OCI-M1 (cell line): ENCODE data around the gene SMIM3.
"Not testable (repeated sequence)": the region's sequence is repeated elsewhere in the genome, so short reads cannot be mapped to it uniquely, and the experiment has no call there.

ENCODE experiments used
- DNase-seq: peaks from one replicate; lab custom pipeline; 2025; lab: John Stamatoyannopoulos, UW

Gene SMIM3

DNA sequence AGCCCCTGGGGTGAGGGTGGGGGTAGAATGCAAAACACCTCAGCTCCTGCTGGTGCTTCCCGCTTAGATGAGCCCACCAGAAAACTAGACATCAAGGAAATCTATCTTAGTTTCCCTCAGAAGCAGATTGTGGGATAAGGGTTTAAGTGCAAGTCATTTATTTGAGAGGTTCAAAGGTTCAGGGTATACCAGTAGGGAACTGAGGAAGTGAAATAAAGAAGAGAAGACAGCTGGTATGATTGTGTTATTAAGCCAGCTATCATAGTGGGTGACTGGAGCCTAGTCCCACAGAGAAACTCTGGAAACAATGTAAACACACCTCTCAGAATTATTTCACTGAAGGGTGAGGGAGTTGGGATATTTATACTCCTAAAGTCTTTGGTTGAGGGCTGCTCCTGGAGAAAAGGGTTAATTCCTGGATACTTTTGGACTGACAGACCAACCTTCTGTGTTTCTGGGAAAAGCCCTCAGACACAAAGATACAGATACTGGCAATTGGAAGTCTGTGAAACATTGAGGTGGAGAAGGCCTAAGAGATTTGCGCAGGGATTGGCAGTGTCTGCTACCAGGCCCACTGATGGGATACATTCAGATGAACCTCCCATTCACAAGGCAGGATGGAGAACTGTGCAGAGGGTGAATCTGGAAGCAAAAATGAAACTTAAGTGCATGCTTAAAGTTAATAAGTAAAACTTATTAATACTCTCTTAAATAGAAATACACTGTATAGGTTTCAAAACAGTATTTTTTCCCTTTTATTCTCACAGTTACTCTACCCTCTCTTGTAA, 13.4 kb upstream of the SMIM3 start:
- DNase-seq: peak; percentile 68

DNA sequence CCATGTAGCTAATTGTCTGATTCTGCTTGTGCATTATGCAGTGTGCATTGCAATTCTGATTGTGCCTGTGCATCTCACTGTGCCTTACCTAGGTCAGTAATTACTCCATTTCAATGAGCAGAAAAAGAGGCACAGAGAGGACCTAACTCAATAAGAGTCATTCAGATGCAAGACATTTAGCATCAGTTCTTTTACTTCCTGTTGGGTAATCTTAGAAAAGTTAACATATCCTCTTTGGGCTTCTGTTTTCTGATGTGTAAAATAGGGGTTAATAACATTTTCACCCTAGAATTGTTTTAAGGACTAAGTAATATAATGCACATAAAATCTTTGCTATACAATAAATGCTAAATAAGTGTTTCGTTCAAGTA, 12.8 kb upstream of the SMIM3 start:
- DNase-seq: peak; percentile 58

DNA sequence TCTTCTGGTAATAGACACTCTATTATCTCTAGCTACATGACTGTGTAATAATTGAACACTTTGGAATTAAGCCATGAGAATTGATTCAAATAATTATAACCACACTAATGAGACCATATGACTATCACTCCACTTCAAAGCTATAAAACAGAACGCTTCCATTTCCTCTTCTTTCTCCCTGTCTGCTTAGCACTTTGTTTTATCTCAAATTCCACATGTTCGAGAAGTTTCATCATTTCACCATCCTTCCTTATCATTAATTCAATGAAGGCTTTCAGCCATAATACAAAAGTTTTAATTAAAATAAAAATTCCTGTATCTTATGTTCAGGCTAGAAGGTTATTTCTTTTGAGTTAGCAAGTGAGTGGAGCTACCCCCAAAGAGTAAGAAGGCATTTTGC, 12.3 kb upstream of the SMIM3 start:
- peak; percentile 86 for DNase-seq

DNA sequence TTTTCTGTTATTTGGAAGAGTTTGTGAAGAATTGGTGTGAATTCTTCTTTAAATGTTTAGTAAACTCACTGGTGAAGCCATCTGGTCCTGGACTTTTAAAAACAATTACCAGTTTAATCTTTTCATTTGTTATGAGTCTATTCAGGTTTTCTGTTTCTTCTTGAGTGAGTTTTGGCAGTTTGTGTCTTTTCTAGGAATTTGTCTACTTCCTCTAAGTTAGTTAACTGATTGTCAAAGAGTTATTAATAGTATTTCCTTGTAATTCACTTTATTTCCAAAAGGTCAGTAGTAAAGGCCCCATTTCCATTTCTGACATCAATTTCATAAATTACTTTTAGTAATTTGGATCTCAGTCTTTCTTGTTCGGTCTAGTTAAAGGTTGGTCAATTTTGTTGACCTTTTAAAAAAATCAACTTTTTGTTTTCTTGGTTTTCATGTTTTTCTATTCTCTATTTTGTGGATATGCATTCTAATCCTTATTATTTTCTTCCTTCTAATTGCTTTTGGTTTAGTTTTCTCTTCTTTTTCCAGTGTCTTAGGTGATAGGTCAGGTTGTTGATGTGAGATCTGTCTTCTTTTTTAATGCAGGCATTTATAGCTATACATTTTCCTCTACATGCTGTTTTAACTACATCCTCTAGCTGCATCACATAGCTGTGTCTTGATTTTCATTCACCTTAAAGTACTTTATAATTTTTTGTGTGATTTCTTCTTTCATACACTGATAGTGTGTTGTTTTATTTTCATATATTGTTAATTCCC, 7.3 kb upstream of the SMIM3 start:
- DNase-seq: peak; percentile 86

DNA sequence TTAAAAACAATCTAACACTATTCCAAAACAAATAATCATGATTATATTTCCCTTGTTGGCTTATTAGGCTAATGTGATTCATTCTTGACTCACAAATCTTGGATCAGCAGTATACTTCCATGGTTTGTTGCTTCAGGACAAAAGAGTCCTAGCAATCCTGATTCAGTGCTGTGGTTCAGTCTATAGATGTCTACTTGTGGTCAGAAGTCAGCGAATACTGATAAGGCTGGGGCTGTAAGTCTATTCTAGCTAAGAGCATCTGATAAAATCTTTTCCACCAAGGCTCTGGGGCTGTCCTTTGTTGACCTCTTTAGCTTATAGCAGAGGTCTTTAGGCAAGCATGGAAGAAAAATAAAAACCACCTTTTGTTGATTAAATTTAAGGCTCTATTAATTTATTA, 4.4 kb upstream of the SMIM3 start:
- DNase-seq: peak; percentile 95

DNA sequence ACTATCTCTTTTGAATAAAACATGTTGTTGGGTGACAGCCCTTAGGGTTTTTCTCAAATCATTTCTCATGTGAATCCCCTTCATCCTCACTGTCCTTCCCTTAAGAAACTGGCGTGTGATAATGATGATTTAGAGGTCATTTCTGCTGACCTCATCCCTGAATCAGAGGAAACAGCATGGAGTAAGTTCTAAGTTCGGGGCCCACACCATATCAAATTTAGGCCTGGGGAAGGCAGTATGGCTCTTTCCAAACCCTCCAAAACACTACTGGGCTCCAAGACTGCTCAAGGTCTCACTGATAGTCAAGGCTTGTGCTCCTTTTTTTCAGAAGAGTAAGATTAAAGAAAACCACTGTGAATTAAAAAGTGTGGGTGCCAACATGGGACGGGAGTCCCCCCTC, 872 bp upstream of the SMIM3 start:
- peak; percentile 54 for DNase-seq

DNA sequence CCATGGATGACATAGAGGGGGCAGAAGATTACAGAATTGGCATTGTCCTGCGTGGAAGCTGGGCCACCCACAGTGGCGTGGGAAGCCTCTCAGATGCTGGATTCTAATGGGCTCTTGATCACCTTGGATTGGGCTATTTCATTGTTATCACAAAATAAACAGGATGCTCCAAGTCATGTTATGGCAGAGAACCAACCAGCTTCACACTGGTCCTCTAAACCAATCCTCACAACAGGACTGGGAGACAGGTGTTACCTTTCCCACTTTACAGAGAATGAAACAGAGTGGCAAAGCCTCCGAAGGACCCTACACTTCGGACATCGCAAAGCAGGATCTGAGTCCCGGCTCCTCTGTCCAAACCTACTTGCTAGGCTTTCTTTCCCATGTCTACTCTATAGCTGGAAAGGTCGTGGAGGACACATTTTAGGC, 455 bp upstream of the SMIM3 start:
- DNase-seq: peak; percentile 71

DNA sequence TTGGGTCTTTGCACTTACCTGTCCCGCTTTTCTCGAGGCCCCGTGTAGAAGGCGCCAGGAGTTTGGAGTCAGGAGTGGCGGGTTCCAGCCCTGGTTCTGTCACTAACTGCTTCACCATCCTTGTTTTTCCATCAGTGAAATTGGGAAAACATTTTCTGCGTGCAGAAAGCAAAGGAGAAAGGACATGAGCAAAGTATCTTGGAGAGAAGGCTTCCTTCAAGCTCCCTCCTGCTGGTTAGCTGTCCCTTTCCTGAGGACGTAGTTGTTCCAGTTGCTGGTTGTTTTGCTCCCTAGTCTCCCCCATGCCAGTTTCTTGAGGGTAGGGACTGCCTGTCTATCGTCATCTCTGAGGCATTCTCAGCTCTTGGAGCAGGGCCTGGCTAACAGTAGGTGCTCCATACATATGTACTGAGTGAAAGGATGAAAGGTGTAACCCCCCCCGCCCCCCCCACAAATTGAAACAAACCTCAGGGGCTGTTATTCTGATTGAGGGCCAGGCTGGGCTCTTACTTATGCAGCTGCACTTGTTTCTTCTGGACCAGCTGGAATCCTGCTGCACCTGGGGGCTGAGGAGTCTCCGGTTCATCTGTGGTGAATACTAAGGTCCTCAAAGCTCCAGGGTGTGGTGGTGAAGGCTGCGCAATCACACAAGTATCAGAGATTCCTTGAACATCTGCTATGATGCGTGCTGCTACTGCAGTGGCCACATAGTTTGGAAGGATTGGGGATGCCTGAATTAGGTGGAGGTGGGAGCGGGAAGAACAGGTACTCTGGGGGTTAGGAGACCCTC, 1.0 kb downstream of the SMIM3 start:
- DNase-seq: peak; percentile 69

DNA sequence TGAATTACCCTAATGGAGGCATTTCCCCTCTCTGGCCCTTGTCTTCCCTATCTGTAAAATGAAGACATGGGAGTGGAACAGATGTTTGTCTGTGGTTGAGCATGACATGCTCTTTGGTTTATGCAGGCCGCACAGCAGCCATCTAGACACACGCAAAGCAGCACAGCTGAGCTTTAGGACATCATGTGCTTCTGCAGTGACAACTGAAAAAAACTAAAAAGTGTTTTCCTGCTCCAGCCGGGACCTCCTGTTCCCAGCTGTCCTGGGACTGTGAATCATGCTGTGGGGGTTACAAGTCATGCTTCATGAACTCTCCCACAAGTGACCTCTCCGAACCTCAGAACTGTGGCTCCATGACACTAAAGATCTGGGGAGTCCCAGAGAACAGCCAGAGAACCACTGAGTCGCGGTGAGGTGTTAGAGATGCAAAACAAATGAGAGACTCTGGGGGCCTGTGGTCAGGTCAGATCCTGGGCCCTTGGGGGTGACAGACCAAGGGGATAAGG, 1.7 kb downstream of the SMIM3 start:
- DNase-seq: peak; percentile 73

DNA sequence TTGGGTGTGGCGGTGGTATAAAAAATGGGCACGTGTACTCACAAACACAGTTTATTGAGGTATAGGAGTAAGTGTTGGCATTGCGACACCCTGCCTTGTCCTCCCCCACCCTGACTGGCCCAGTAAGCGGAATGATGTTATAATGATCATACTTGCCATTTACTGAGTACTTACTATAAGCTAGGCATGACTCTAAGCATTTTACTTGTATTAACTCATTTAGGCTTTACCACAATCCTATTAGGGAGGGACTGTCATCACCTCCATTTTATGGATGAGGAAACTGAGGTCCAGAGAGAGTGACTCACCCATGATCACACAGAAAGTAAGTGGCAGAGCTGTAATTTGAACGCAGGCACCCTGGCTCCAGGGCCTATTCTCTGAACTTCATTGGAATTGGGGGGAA, 2.3 kb downstream of the SMIM3 start:
- DNase-seq: no peak

DNA sequence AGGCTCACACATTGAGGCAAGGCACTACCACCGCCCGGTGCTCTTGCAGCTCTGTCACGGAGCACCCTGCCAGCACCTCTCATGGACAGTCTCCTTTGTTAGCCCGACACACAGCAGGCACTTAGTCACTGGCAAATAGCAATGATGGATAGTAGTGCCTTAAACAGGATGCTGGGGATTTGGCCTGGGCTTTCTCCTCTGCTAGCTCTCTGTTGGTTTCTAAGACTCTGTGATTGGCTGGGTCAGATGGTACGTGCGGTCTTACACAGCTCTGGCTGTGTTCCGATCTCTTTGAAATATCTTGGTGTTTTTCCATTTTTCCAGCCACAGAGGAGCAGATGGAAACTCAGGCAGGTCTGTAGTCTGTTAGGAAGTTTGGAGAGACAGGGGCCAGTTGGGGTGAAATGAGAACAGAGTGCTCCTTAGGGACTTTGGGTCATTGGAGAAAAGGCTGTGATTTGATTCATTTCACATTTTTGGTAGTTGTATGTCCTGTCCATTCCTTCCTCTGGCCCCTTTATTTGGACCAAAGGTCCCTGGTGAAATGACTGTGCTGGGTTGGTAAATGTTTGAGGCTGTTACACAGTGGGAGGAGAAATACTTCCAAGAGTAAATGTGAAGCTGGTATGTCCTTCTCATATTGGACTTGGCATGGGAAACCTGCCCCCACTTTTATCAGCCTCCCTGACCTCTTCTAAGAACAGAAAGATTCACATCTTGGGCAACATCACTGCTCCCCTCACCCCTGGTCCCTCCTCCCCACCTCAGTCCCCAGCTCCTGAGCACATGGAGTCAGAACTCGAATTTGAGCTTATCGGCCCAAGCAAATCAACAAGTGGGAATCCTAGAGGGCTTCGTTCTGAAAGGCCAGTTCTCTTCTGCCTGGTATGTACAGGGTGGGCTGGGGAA, 3.4 kb downstream of the SMIM3 start:
- no peak for DNase-seq

DNA sequence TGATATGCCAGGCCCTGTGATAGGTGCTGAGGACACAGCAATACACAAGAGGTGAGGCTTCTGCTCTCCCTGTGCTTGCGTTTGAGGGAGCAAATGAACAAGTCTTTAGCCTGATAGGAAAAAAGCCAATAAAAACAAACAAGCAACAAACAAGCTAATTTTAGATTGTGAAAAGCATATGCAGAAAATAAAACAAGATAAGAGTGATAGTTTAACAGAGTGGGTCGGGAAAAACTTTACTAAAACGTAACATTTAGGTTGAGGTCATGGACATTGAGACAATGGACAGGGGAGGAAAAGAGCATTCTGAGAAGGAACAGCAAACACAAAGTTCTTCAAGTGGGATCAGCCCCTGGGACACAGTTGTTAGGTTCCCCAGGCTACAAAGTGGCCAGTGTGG, 4.3 kb downstream of the SMIM3 start:
- DNase-seq: no peak

DNA sequence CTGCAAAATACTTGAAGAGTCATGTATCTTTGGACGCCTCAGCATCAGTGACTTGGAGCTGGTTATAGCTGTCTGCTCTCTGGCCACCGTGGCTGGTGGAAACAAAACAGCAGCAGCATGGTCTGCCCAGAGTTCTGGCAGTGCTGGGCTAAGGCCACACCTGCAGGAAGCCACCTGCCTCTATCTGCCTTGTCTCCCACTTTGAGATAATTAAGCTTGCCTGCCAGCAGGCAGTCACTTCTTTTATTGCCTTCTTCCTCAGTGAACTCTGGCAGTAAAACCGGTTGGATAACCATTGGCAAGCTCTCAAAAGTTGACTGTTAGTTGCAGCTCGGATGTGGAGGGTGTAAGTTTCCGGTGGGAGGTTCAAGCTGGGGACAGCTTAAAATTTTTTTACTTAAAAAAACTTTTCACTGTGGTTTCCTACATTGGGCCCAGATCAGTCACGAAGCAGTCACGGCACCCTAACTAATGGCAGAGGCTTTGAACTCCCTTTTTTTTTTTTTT, 4.9 kb downstream of the SMIM3 start:
- DNase-seq: no peak

DNA sequence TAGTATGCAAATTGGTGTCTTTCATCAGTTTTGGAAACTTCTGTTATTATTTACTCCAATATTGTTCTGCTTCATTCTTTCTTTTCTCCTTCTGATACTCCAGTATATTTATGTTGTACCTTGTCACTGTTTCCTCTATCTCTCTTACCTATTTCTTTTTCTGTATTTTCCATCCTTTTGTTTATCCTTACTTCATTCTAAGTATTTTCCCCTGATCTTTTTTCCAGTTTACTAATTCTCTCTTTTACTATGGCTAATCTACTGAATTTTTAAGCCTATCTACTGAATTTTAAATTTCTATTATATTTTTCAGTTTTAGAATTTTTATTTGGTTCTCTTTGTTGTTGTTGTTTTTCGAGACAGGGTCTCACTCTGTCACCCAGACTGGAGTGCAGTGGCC, 7.4 kb downstream of the SMIM3 start:
- no peak for DNase-seq

DNA sequence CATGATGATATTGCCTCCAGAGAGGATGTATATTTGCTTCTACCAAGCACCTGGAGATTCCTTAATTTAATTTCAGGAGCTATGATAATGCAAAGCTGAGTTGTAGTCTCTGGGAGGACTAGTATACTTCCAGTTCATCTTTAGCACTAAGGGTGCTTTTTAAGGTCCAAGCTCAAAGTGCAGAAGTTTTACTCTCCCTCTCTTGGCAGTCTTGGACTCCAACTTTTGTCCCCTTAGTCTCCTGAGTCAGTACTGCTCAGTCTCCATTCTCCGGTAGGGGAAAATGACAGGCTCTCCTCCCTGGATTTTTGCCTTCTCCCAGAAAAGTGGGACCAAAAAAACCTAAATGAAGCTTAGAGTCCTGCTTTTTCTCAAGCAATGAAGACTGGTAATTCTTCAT, 8.3 kb downstream of the SMIM3 start:
- DNase-seq: no peak

DNA sequence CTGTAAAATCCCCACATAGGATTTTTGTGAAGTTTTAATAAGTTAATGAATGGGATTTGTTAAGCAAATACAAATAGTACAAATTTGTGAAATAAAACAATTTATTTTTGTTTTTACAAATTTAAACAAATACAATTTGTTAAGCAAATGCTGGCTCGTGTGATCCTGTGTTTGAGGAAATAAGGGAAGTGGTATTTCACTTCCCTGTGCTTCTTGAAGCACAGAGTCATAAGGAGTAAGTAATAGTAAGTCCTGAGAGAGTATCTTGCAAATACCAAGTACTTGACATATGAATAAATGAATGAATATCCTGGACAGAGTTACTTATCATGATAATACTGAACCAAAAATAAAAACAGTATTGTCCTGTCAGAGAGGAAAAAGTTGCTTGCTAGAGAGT, 9.1 kb downstream of the SMIM3 start:
- DNase-seq: peak; percentile 56

DNA sequence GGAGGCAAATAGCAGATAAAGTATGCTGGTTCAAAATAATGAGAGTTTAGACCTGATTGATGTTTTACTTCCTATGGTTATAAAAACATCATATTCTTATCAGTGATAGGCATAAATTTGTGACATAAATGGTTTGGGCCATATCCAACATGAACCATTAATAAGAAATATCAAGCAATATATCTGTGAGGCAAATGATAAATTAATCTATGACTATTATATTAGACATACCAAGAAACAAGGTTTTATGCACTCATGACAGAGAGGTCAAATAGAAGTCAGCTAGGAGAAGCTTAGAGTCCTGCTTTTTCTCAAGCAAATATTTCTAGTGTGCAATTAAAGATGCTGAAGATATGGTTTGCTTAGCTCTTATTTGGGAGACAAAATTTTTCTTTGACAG, 10.4 kb downstream of the SMIM3 start:
- DNase-seq: no peak

DNA sequence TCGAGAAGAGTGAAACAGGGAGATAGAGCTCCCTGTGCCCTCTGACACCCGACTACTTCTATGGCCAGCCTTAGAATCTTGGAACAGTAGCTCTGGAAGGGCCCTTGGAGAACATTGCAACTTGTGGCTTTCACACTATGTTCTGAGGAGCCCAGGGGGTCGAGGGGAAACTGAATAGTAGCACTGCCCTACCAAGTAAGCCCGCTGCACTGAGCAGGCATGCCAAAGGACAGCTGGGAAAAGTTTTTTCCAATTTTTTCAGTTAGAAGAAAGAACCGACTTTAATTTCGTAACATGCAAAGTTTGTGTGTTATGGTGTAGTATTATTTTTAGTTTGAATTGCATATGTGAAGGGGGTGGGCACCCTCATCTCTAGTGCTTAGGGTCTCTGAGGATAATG, 10.9 kb downstream of the SMIM3 start:
- no peak for DNase-seq

DNA sequence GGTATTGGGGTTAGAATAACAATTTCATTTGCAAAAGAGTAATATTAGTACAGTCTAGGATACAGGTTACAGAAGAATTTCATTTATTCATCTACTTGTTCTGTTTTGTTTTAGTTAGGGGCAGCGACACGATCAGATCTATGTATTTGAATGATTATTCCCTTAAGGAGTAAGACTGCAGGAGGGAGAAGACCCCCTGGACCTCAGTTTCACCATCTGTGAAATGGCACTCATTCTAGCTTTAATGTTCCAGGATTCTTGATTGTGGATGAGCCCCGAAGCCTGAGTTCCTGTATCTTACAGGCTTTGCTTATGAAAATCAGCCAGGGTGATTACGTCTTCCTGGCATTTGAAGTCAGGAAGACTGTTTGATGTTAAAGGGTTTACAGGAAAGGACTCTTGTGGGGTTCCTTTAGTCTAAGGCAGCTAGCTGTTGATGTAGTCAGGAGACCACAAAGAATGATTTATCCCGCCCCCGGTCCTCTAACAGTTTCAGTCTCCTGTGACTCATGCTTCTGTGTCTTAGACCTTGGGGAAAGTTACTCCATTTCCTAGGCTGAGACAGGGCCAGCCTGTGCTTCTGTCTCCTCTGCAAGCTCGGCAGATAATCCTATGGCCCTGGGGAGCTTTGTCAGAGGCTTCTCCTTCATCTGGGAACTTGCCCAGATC, 11.5 kb downstream of the SMIM3 start:
- DNase-seq: peak; percentile 76

DNA sequence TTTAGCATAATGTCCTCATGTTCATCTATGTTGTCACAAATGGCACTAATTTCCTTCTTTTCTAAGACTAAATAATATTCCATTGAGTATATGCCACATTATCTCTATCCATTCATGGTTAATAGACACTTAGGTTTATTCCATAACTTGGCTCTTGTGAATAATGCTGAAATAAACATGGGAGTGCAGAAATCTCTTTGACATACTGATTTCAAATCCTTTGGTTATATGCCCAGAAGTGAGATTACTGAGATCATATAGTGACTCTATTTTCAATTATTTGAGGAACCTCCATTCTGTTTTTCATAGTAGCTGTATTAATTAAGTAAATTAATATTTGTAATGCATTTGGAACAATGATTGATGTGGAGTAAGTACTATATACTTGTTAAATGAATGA, 13.0 kb downstream of the SMIM3 start:
- DNase-seq: no peak

DNA sequence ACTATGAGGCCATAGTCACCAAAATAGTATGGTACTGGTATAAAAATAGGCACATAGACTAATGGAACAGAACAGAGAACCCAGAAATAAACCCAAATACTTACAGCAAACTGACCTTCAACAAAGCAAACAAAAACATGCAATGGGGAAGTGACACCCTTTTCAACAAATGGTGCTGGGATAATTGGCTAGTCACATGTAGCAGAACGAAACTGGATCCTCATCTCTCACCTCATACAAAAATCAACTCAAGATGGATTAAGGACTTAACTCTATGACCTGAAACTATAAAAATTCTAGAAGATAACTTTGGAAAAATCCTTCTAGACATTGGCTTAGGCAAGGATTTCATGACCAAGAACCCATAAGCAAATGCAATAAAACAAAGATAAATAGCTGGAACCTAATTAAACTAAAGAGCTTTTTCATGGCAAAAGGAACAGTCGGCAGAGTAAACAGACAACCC, 14.9 kb downstream of the SMIM3 start:
- DNase-seq: not testable (repeated sequence)
